GM23338 (cell line): ENCODE measurements around the gene MROH7. TPM values are rescaled to one million over a fixed set of nuclear protein-coding genes. Genes with fewer than 3 reads are reported as not detected.

Experiments used
- CREB1 ChIP-seq: fragments of 250-450 bp; sonication (Bioruptor Pico); IDR thresholded peaks from 2 replicates; pipeline ENCODE4 v1.5.0; 2020; ENCODE audit warnings: low read depth, mild to moderate bottlenecking, moderate library complexity
- CTCF ChIP-seq, 2 experiments: fragments of 200-600 bp in 1 of 2; sonication (generic) in 1 of 2; conservative IDR thresholded peaks; 2 replicates each; pipeline versions ENCODE4 v1.5.1 to v1.6.1; 2016 to 2017; ENCODE audit warnings: antibody characterized with exemption in 2 of 2, low read depth in 2 of 2, mild to moderate bottlenecking in 2 of 2, moderate library complexity in 1 of 2
- EZH2 ChIP-seq: fragments of 200-600 bp; sonication (generic); IDR thresholded peaks from one replicate; pipeline ENCODE4 v1.8.0; 2017; ENCODE audit warnings: antibody characterized with exemption, mild to moderate bottlenecking, low read depth; ENCODE audit not compliant: unreplicated experiment
- NANOG ChIP-seq: IDR thresholded peaks from 2 replicates; pipeline ENCODE4 v1.6.1; 2016; ENCODE audit warnings: antibody characterized with exemption, borderline replicate concordance
- REST ChIP-seq: IDR thresholded peaks from one replicate; pipeline ENCODE4 v1.6.1; 2018; ENCODE audit warnings: antibody characterized with exemption; ENCODE audit not compliant: unreplicated experiment
- STAT1 ChIP-seq: IDR thresholded peaks from one replicate; pipeline ENCODE4 v1.6.1; 2016; ENCODE audit warnings: antibody characterized with exemption; ENCODE audit not compliant: unreplicated experiment
- ZNF331 ChIP-seq: fragments of 250-450 bp; sonication (Bioruptor Pico); IDR thresholded peaks from 2 replicates; pipeline ENCODE4 v1.5.0; 2020; ENCODE audit warnings: low read depth, mild to moderate bottlenecking, moderate library complexity
- polyA plus RNA-seq: library from polyadenylated mRNA; unstranded; fragments of >200 nt; fragmentation: Nextera tagmentation; extraction: Ambion mirVana; gene quantifications from 2 replicates; pipeline ENCODE4 v1.2.1, GENCODE V29; 2016
- total RNA-seq: library from RNA; depleted of rRNA; stranded (reverse); fragments of >200 nt; shearing (Covaris generic); gene quantifications from 2 replicates; pipeline ENCODE4 v1.2.3, GENCODE V29; 2014
- TF ChIP-seq, protein P1 (sequence below): fragments of 250-450 bp; sonication (Bioruptor Pico); IDR thresholded peaks from 2 replicates; pipeline ENCODE4 v1.5.0; 2020; ENCODE audit warnings: mild to moderate bottlenecking, moderate library complexity

The MROH7 gene
- total and polyA plus RNA-seq, 2 experiments from 2014 or later, result 0.17 TPM; not detected in 1

DNA sequence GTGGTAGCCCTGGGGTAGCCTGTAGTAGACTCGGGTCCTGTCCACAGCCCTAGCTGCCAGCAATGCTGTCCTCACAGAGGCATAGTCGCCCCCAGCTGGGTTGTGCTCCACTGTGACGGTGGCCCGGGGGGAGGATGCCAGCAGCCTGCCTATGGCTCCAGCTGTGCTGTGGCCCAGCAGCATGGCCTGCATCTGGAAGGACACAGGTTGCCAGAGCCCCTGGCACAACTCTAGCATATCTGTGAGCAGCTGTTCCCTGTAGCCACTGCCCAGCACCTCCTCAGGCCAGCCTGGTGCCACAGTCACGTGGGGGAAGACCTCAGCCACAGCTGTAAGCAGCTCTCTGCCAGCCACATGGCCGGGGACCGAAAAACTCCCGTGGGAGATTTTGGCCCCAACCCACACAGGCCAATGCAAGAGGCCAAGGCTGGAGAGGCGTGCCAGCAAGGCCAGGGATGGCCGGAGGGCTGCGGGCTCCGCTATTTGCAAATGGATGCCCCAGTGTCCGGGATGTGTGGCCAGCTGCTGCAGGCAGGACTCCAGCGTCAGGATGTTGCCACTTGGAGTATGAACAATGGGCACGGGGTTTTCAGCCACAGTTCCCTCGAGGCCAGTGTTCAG, 32.2 kb upstream of the MROH7 start (continued):
- TF ChIP-seq, protein P1, sequence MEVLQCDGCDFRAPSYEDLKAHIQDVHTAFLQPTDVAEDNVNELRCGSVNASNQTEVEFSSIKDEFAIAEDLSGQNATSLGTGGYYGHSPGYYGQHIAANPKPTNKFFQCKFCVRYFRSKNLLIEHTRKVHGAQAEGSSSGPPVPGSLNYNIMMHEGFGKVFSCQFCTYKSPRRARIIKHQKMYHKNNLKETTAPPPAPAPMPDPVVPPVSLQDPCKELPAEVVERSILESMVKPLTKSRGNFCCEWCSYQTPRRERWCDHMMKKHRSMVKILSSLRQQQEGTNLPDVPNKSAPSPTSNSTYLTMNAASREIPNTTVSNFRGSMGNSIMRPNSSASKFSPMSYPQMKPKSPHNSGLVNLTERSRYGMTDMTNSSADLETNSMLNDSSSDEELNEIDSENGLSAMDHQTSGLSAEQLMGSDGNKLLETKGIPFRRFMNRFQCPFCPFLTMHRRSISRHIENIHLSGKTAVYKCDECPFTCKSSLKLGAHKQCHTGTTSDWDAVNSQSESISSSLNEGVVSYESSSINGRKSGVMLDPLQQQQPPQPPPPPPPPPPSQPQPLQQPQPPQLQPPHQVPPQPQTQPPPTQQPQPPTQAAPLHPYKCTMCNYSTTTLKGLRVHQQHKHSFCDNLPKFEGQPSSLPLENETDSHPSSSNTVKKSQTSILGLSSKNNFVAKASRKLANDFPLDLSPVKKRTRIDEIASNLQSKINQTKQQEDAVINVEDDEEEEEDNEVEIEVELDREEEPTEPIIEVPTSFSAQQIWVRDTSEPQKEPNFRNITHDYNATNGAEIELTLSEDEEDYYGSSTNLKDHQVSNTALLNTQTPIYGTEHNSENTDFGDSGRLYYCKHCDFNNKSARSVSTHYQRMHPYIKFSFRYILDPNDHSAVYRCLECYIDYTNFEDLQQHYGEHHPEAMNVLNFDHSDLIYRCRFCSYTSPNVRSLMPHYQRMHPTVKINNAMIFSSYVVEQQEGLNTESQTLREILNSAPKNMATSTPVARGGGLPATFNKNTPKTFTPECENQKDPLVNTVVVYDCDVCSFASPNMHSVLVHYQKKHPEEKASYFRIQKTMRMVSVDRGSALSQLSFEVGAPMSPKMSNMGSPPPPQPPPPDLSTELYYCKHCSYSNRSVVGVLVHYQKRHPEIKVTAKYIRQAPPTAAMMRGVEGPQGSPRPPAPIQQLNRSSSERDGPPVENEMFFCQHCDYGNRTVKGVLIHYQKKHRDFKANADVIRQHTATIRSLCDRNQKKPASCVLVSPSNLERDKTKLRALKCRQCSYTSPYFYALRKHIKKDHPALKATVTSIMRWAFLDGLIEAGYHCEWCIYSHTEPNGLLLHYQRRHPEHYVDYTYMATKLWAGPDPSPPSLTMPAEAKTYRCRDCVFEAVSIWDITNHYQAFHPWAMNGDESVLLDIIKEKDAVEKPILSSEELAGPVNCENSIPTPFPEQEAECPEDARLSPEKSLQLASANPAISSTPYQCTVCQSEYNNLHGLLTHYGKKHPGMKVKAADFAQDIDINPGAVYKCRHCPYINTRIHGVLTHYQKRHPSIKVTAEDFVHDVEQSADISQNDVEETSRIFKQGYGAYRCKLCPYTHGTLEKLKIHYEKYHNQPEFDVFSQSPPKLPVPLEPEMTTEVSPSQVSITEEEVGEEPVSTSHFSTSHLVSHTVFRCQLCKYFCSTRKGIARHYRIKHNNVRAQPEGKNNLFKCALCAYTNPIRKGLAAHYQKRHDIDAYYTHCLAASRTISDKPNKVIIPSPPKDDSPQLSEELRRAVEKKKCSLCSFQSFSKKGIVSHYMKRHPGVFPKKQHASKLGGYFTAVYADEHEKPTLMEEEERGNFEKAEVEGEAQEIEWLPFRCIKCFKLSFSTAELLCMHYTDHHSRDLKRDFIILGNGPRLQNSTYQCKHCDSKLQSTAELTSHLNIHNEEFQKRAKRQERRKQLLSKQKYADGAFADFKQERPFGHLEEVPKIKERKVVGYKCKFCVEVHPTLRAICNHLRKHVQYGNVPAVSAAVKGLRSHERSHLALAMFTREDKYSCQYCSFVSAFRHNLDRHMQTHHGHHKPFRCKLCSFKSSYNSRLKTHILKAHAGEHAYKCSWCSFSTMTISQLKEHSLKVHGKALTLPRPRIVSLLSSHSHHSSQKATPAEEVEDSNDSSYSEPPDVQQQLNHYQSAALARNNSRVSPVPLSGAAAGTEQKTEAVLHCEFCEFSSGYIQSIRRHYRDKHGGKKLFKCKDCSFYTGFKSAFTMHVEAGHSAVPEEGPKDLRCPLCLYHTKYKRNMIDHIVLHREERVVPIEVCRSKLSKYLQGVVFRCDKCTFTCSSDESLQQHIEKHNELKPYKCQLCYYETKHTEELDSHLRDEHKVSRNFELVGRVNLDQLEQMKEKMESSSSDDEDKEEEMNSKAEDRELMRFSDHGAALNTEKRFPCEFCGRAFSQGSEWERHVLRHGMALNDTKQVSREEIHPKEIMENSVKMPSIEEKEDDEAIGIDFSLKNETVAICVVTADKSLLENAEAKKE, result no peak
- TF ChIP-seq STAT1, result no peak
- no peak for TF ChIP-seq EZH2
- TF ChIP-seq REST, result no peak
- no peak for TF ChIP-seq CTCF (conservative IDR thresholded peaks at IDR 0.05; ENCODE audit: low read depth in 2 of 2)
- no peak for TF ChIP-seq NANOG
- no peak for TF ChIP-seq ZNF331 (CRISPR knock-in tag)
- no peak for TF ChIP-seq CREB1 (CRISPR knock-in tag)
